Caco-2 (cell line): ENCODE results near the gene C9. TPM values are rescaled to one million over a fixed set of nuclear protein-coding genes. Genes with fewer than 3 reads are reported as not detected.

Experiments used
- Bru-seq: library from RNA; stranded (reverse); fragments of 400-500 nt; gene quantifications from one replicate; lab custom pipeline; 2021; lab: Mats Ljungman, UMichigan
- BruChase-seq, 2 experiments: library from RNA; stranded (reverse); fragments of 400-500 nt; gene quantifications; one replicate each; lab custom pipeline; 2021; lab: Mats Ljungman, UMichigan
- BruUV-seq: library from RNA; stranded (reverse); fragments of 400-500 nt; replicated peaks from 2 replicates; lab custom pipeline; 2021; lab: Mats Ljungman, UMichigan
- CTCF ChIA-PET: fragments of 300-600 bp; sonication (Branson Sonifier 250); formaldehyde crosslinking; loops from one replicate; lab custom pipeline; 2022; ENCODE audit warnings: antibody characterized with exemption; lab: Charles Lee
- POLR2A ChIA-PET: fragments of 300-600 bp; sonication (Branson Sonifier 250); formaldehyde crosslinking; loops from one replicate; lab custom pipeline; 2022; ENCODE audit warnings: antibody characterized with exemption; lab: Charles Lee
- DNase-seq, 2 experiments: peaks; one replicate each; pipeline versions ENCODE4 v3.0.0 to v3.0.0-alpha.2; 2020 to 2022
- H3K27me3 ChIP-seq: replicated peaks from 2 replicates; pipeline ENCODE4 v1.6.0; 2011; ENCODE audit warnings: low read length; ENCODE audit not compliant: control insufficient read depth, insufficient read depth
- H3K36me3 ChIP-seq: 2 replicates; pipeline ENCODE4 v1.5.1; 2011; ENCODE audit warnings: low read length; ENCODE audit not compliant: control insufficient read depth, insufficient read depth
- H3K4me1 ChIP-seq: fragments of 250-450 bp; sonication (Bioruptor Pico); 2 replicates; pipeline ENCODE4 v1.5.1; 2020; ENCODE audit warnings: mild to moderate bottlenecking
- H3K4me3 ChIP-seq: 2 replicates; pipeline ENCODE4 v1.5.1; 2011; ENCODE audit warnings: low read depth, mild to moderate bottlenecking, control low read depth, low read length
- H3K9me3 ChIP-seq: fragments of 250-450 bp; sonication (Bioruptor Pico); 2 replicates; pipeline ENCODE4 v1.5.1; 2020; ENCODE audit warnings: mild to moderate bottlenecking, moderate library complexity
- H3K27ac Mint-ChIP-seq: one replicate; pipeline ENCODE4 v1.8.0; 2022; ENCODE audit warnings: mixed read lengths; ENCODE audit not compliant: unreplicated experiment
- H3K27me3 Mint-ChIP-seq: one replicate; pipeline ENCODE4 v1.8.0; 2022; ENCODE audit warnings: mixed read lengths; ENCODE audit not compliant: insufficient read depth, unreplicated experiment
- H3K36me3 Mint-ChIP-seq: one replicate; pipeline ENCODE4 v1.8.0; 2022; ENCODE audit warnings: mild to moderate bottlenecking, mixed read lengths; ENCODE audit not compliant: insufficient read depth, unreplicated experiment
- H3K4me1 Mint-ChIP-seq: one replicate; pipeline ENCODE4 v1.8.0; 2022; ENCODE audit warnings: low read depth, mixed read lengths; ENCODE audit not compliant: unreplicated experiment
- H3K4me3 Mint-ChIP-seq: one replicate; pipeline ENCODE4 v1.8.0; 2022; ENCODE audit warnings: mild to moderate bottlenecking, moderate library complexity, mixed read lengths; ENCODE audit not compliant: unreplicated experiment
- H3K9me3 Mint-ChIP-seq: one replicate; pipeline ENCODE4 v1.8.0; 2022; ENCODE audit warnings: mixed read lengths; ENCODE audit not compliant: unreplicated experiment
- intact Hi-C: fragments of 100-400 bp; cut with micrococcal nuclease; formaldehyde crosslinking; loops from one replicate; pipeline ENCODE4 v1.10.0; 2022; ENCODE audit not compliant: unreplicated experiment
- long read RNA-seq: library from polyadenylated mRNA; stranded (forward); transcript quantifications from one replicate; pipeline ENCODE4 v2.0.0, GENCODE V29; 2022
- total RNA-seq: library from RNA; stranded (reverse); gene quantifications from 2 replicates; pipeline ENCODE4 v1.2.3, GENCODE V29; 2022
- TF ChIP-seq, protein P1 (sequence below), 2 experiments: fragments of 200-600 bp in 1 of 2; IDR thresholded peaks; 1 replicate in 1 of 2; 2 replicates in 1 of 2; pipeline versions ENCODE4 v1.5.1 to v1.8.0; 2011 to 2022; ENCODE audit warnings: antibody characterized with exemption in 1 of 2, control low read depth in 1 of 2, inconsistent platforms in 1 of 2, low read depth in 1 of 2, low read length in 1 of 2, mild to moderate bottlenecking in 1 of 2, moderate library complexity in 1 of 2; ENCODE audit not compliant: insufficient read depth in 1 of 2, severe bottlenecking in 1 of 2, unreplicated experiment in 1 of 2

C9 gene
- 0.39 and 0.41 TPM in 2 replicates for total RNA-seq
- Bru-seq, nascent RNA = percentile 22 among the genes with signal in this experiment
- percentile 30 among the genes with signal in this experiment for BruChase-seq, experiment 1, labeled RNA remaining after a 2-hour chase
- BruChase-seq, experiment 2, labeled RNA remaining after a 6-hour chase = percentile 24 among the genes with signal in this experiment
- long read RNA-seq = 0 reads

DNA sequence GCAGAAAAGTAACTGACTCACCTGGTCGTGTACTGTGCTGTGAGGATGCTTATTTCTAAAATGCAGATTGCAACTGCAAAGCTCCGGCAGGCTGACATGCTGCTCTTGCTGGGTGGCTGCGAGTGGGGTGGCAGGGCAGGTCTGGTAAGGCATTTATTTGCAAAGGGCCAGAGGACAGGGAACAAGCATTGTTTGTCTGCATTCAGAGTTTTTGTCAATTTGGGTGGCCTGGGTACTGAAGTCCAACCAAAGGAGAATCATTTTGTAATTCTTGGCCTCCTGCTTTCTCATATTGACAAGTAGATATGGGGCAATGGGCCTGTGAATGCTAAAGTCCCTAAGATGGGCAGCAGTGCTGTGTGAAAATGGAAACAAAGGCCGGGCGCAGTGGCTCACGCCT lies at the start of gene C9:
TSS of gene C9 (minus strand) at position 129 of the 400 bp plus-strand sequence. CDS start at position 98, 31 bp downstream.
- no TSS peak for BruUV-seq
- Histone ChIP-seq H3K36me3 (no peaks in the 10 kb centered on the region), H3K4me3 (no peak within 1 kb of the TSS), H3K9me3 (no peaks in the 10 kb centered on the region), H3K27me3 (no peaks in the 10 kb centered on the region), H3K4me1 (peaks cover 5% of the 10 kb centered on the region; the same call in 1 of the 2 replicates)
- H3K27me3 Mint-ChIP-seq = no peaks in the 10 kb centered on the region
- H3K27ac Mint-ChIP-seq = no peak within 1 kb of the TSS
- peaks cover 12% of the 10 kb centered on the region for H3K4me1 Mint-ChIP-seq
- ChIA-PET CTCF (no interaction called here), POLR2A (no interaction called here)
- TF ChIP-seq, protein P1, sequence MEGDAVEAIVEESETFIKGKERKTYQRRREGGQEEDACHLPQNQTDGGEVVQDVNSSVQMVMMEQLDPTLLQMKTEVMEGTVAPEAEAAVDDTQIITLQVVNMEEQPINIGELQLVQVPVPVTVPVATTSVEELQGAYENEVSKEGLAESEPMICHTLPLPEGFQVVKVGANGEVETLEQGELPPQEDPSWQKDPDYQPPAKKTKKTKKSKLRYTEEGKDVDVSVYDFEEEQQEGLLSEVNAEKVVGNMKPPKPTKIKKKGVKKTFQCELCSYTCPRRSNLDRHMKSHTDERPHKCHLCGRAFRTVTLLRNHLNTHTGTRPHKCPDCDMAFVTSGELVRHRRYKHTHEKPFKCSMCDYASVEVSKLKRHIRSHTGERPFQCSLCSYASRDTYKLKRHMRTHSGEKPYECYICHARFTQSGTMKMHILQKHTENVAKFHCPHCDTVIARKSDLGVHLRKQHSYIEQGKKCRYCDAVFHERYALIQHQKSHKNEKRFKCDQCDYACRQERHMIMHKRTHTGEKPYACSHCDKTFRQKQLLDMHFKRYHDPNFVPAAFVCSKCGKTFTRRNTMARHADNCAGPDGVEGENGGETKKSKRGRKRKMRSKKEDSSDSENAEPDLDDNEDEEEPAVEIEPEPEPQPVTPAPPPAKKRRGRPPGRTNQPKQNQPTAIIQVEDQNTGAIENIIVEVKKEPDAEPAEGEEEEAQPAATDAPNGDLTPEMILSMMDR (IDR thresholded peaks at IDR 0.05; ENCODE audit: insufficient read depth in 1 of 2, low read depth in 1 of 2, low read length in 1 of 2, severe bottlenecking in 1 of 2, unreplicated experiment in 1 of 2) = no peak
- H3K36me3 Mint-ChIP-seq = peaks cover 30% of the 10 kb centered on the region
- no peak for DNase-seq
- intact Hi-C loops = no loop called here
- peaks cover 2% of the 10 kb centered on the region for H3K9me3 Mint-ChIP-seq
- H3K4me3 Mint-ChIP-seq = no peak within 1 kb of the TSS

DNA sequence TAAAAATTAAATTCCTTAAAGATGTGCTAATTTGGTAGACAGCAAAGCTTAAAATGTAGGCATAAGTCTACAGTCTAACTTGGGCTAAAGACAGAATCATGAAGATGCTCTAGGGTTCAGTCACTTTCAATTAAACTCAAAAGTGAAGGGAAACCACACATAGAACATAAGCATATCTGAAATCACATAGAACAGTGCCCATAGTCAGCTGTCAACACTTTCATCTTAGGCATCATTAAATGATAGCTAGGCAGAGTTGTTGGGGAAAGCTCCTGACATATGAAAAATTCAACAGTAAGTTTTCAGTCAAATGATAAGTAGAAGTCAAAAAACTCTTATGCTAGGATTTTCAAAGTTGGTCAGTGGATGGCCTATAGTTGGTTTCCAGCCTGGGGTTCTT lies 49.5 kb upstream of the C9 start:
- TF ChIP-seq, protein P1 (IDR thresholded peaks at IDR 0.05; ENCODE audit: insufficient read depth in 1 of 2, low read depth in 1 of 2, low read length in 1 of 2, severe bottlenecking in 1 of 2, unreplicated experiment in 1 of 2) = no peak
- peaks cover 70% of the 10 kb centered on the region for H3K4me1 ChIP-seq
- no peak overlapping the region for H3K4me3 ChIP-seq
- CTCF ChIA-PET = no interaction called here
- no peaks in the 10 kb centered on the region for H3K27me3 Mint-ChIP-seq
- H3K36me3 Mint-ChIP-seq = peaks cover 53% of the 10 kb centered on the region
- H3K27me3 ChIP-seq = no peaks in the 10 kb centered on the region
- peaks cover 51% of the 10 kb centered on the region for H3K4me1 Mint-ChIP-seq
- BruUV-seq = no TSS peak
- DNase-seq = no peak
- POLR2A ChIA-PET = interaction anchor here (0.9 kb wide), 1 partner anchor 11 kb away, joined by 3 read pairs; the partner anchor contains the start of gene DAB2
- intact Hi-C loops = no loop called here
- H3K9me3 Mint-ChIP-seq = no peaks in the 10 kb centered on the region
- H3K9me3 ChIP-seq = no peaks in the 10 kb centered on the region
- no peak overlapping the region for H3K27ac Mint-ChIP-seq
- H3K36me3 ChIP-seq = no peaks in the 10 kb centered on the region
- no peak overlapping the region for H3K4me3 Mint-ChIP-seq

DNA sequence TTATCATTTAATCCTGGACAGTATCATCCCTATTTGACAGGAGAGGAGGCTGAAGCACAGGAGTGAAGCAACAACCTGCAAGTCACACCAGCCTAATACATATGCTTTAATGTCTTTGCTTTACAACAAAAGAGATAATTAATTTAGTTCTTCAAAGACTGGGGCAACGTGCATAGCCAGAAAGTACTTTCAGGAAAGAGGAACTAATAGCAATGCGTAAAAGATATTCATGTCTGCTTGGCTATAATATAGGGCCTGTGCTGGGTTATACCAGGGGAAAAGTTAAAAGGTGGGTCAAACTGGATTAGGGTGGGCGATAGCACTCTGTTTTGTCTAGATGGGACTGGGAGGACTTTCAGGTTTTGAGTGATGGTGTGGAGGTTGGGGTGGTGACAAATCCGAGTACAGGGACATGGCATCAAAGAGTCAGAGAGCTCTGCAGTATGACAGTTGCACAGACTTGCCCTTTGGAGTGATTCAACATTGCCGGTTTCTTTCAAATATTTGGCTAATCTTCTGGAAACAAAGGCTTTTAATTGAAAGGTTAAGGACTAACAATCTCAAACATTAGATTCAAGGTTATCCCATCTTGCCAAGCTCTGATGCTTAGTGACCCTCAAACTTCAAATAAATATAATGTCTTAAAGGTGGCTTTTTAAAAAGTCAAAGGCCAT lies 48.6 kb upstream of the C9 start:
- TF ChIP-seq, protein P1 (IDR thresholded peaks at IDR 0.05; ENCODE audit: insufficient read depth in 1 of 2, low read depth in 1 of 2, low read length in 1 of 2, severe bottlenecking in 1 of 2, unreplicated experiment in 1 of 2) = no peak
- Mint-ChIP-seq H3K27ac (peak overlapping the region; percentile 57), H3K36me3 (peaks cover 58% of the 10 kb centered on the region), H3K9me3 (no peaks in the 10 kb centered on the region), H3K4me1 (peaks cover 51% of the 10 kb centered on the region), H3K27me3 (no peaks in the 10 kb centered on the region), H3K4me3 (no peak overlapping the region)
- DNase-seq = no peak
- no TSS peak for BruUV-seq
- intact Hi-C loops = no loop called here
- Histone ChIP-seq H3K36me3 (no peaks in the 10 kb centered on the region), H3K4me3 (no peak overlapping the region), H3K4me1 (peaks cover 61% of the 10 kb centered on the region), H3K9me3 (no peaks in the 10 kb centered on the region), H3K27me3 (no peaks in the 10 kb centered on the region)
- POLR2A ChIA-PET = interaction anchor here (0.6 to 0.9 kb wide), 2 partner anchors 11 to 12 kb away, joined by 3 to 4 read pairs; partner anchors contain the start of gene DAB2
- CTCF ChIA-PET = no interaction called here
